Esophagus squamous epithelium (tissue), 4 donors: Measurements from ENCODE around the gene LIX1L.

Experiments used
- POLR2A ChIP-seq, 4 donors: fragments of 450-650 bp; IDR thresholded peaks; one replicate each; pipeline ENCODE4 v1.6.1; 2017; ENCODE audit warnings: antibody characterized with exemption in 4 of 4, mild to moderate bottlenecking in 4 of 4, moderate library complexity in 3 of 4
- TF ChIP-seq, protein P1 (sequence below), 6 experiments: fragments of 450-650 bp in 4 of 6; fragments of 200-600 bp in 2 of 6; sonication (generic) in 2 of 6; IDR thresholded peaks; one replicate each; pipeline ENCODE4 v1.5.1; 2016 to 2019; ENCODE audit warnings: antibody characterized with exemption in 6 of 6, mild to moderate bottlenecking in 4 of 6, moderate library complexity in 4 of 6

- TF ChIP-seq, protein P1, sequence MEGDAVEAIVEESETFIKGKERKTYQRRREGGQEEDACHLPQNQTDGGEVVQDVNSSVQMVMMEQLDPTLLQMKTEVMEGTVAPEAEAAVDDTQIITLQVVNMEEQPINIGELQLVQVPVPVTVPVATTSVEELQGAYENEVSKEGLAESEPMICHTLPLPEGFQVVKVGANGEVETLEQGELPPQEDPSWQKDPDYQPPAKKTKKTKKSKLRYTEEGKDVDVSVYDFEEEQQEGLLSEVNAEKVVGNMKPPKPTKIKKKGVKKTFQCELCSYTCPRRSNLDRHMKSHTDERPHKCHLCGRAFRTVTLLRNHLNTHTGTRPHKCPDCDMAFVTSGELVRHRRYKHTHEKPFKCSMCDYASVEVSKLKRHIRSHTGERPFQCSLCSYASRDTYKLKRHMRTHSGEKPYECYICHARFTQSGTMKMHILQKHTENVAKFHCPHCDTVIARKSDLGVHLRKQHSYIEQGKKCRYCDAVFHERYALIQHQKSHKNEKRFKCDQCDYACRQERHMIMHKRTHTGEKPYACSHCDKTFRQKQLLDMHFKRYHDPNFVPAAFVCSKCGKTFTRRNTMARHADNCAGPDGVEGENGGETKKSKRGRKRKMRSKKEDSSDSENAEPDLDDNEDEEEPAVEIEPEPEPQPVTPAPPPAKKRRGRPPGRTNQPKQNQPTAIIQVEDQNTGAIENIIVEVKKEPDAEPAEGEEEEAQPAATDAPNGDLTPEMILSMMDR (IDR thresholded peaks at IDR 0.05): no peak
- peak in 1 of 4 donors; percentile 28 for TF ChIP-seq POLR2A (IDR thresholded peaks at IDR 0.05)
These were observed 26.4 kb upstream of the LIX1L start for GRCh38 chr1:145983960-145984830.
